ENCODE measurements around the gene ETV4.
A peak's percentile ranks its signal among the peaks of the same experiment; 100 is the strongest.

The ETV4 gene

GRCh38 chr17:43546319-43547188 is at the start of gene ETV4:
TSS of gene ETV4 (minus strand) at chr17:43546340. CDS start at chr17:43545617, 723 bp downstream.
- DNase-seq = peak; percentile 95

GRCh38 chr17:43595466-43595865 is 49.3 kb upstream of the ETV4 start:
- DNase-seq = no peak

GRCh38 chr17:43591779-43592562 is 45.8 kb upstream of the ETV4 start:
- DNase-seq = no peak

- DNase-seq = no peak
These were observed 44.9 kb upstream of the ETV4 start for GRCh38 chr17:43591001-43591400.

GRCh38 chr17:43588664-43589435 is 42.7 kb upstream of the ETV4 start:
- no peak for DNase-seq

- DNase-seq = no peak
These were observed 42.0 kb upstream of the ETV4 start for GRCh38 chr17:43588121-43588520.

- no peak for DNase-seq
These were observed 41.5 kb upstream of the ETV4 start for GRCh38 chr17:43587647-43588046.

GRCh38 chr17:43584666-43585102 is 38.5 kb upstream of the ETV4 start:
- no peak for DNase-seq

- no peak for DNase-seq
These were observed 37.2 kb upstream of the ETV4 start for GRCh38 chr17:43583332-43583731.

GRCh38 chr17:43581613-43582012 is 35.5 kb upstream of the ETV4 start:
- DNase-seq = no peak

GRCh38 chr17:43581130-43581529 is 35.0 kb upstream of the ETV4 start:
- DNase-seq = no peak

- no peak for DNase-seq
These were observed 33.5 kb upstream of the ETV4 start for GRCh38 chr17:43579566-43580140.

- DNase-seq = peak; percentile 57
These were observed 32.8 kb upstream of the ETV4 start for GRCh38 chr17:43578699-43579565.

- no peak for DNase-seq
These were observed 32.2 kb upstream of the ETV4 start for GRCh38 chr17:43578404-43578698.

GRCh38 chr17:43577664-43578403 is 31.7 kb upstream of the ETV4 start:
- DNase-seq = no peak

- DNase-seq = peak; percentile 82
These were observed 30.6 kb upstream of the ETV4 start for GRCh38 chr17:43576563-43577229.

GRCh38 chr17:43574896-43575525 is 28.9 kb upstream of the ETV4 start:
- DNase-seq = no peak

- DNase-seq = no peak
These were observed 28.2 kb upstream of the ETV4 start for GRCh38 chr17:43574348-43574747.

GRCh38 chr17:43573579-43574321 is 27.6 kb upstream of the ETV4 start:
- no peak for DNase-seq
